HEK293 (cell line): ENCODE data around the gene PAQR5.

ENCODE experiments used
- CTCF ChIA-PET: fragments of 350-600 bp; formaldehyde crosslinking; extraction: SDS; loops from one replicate; lab custom pipeline; 2021; ENCODE audit warnings: antibody characterized with exemption; lab: Yijun Ruan, JAX
- POLR2A ChIA-PET: fragments of 300-600 bp; formaldehyde crosslinking; extraction: SDS; loops from one replicate; lab custom pipeline; 2020; ENCODE audit warnings: antibody characterized with exemption, inconsistent platforms; lab: Yijun Ruan, JAX
- H3K27ac ChIP-seq: fragments of 200-500 bp; sonication (Bioruptor generic); 2 replicates; pipeline ENCODE4 v1.5.1; 2014; ENCODE audit warnings: low read depth, low read length, control low read depth, inconsistent platforms; ENCODE audit errors: extremely low read depth
- H3K36me3 ChIP-seq, 2 experiments: fragments of 200-500 bp in 1 of 2; sonication (Bioruptor generic) in 1 of 2; 1 replicate in 1 of 2; 2 replicates in 1 of 2; pipeline ENCODE4 v1.5.1; 2014 to 2017; ENCODE audit warnings: inconsistent platforms in 2 of 2, low read length in 2 of 2; ENCODE audit not compliant: control insufficient read depth in 2 of 2, insufficient read depth in 1 of 2
- H3K4me1 ChIP-seq: fragments of 200-500 bp; sonication (Bioruptor generic); 2 replicates; pipeline ENCODE4 v1.5.1; 2014; ENCODE audit warnings: mild to moderate bottlenecking, low read length, inconsistent platforms; ENCODE audit not compliant: control insufficient read depth, insufficient read depth
- H3K4me3 ChIP-seq: 2 replicates; pipeline ENCODE4 v1.5.1; 2011; ENCODE audit warnings: low read depth, mild to moderate bottlenecking, control low read depth, low read length, moderate library complexity
- H3K9me3 ChIP-seq: fragments of 200-500 bp; sonication (Bioruptor generic); 2 replicates; pipeline ENCODE4 v1.5.1; 2014; ENCODE audit warnings: low read depth, low read length, inconsistent platforms; ENCODE audit not compliant: control insufficient read depth, insufficient read depth
- ATF2 ChIP-seq: fragments of 450-650 bp; formaldehyde crosslinking; IDR thresholded peaks from 2 replicates; pipeline ENCODE4 v1.5.1; 2016; ENCODE audit warnings: missing biosample characterization, missing genetic modification characterization, low read depth
- BCL11A ChIP-seq: fragments of 450-650 bp; formaldehyde crosslinking; IDR thresholded peaks from 2 replicates; pipeline ENCODE4 v1.5.1; 2016; ENCODE audit warnings: low read depth, missing biosample characterization, missing genetic modification characterization
- GLIS1 ChIP-seq: fragments of 450-650 bp; formaldehyde crosslinking; IDR thresholded peaks from 2 replicates; pipeline ENCODE4 v1.5.1; 2016; ENCODE audit warnings: missing biosample characterization, missing genetic modification characterization
- GLIS2 ChIP-seq: fragments of 450-650 bp; formaldehyde crosslinking; IDR thresholded peaks from 2 replicates; pipeline ENCODE4 v1.5.1; 2016; ENCODE audit warnings: missing biosample characterization, missing genetic modification characterization
- KLF1 ChIP-seq: fragments of 450-650 bp; formaldehyde crosslinking; IDR thresholded peaks from 2 replicates; pipeline ENCODE4 v1.5.1; 2016; ENCODE audit warnings: missing biosample characterization, missing genetic modification characterization
- KLF17 ChIP-seq: fragments of 450-650 bp; formaldehyde crosslinking; IDR thresholded peaks from 2 replicates; pipeline ENCODE4 v1.5.1; 2016; ENCODE audit warnings: missing biosample characterization, missing genetic modification characterization
- MEIS1 ChIP-seq: sonication (generic); formaldehyde crosslinking; IDR thresholded peaks from 2 replicates; pipeline ENCODE4 v1.8.1; 2022; ENCODE audit warnings: missing genetic modification reagents, mild to moderate bottlenecking, borderline replicate concordance
- OSR2 ChIP-seq: fragments of 450-650 bp; formaldehyde crosslinking; IDR thresholded peaks from 2 replicates; pipeline ENCODE4 v1.5.1; 2016; ENCODE audit warnings: missing biosample characterization, missing genetic modification characterization
- OVOL3 ChIP-seq: fragments of 450-650 bp; formaldehyde crosslinking; IDR thresholded peaks from 2 replicates; pipeline ENCODE4 v1.5.1; 2016; ENCODE audit warnings: missing biosample characterization, missing genetic modification characterization
- REPIN1 ChIP-seq: fragments of 450-650 bp; formaldehyde crosslinking; IDR thresholded peaks from 2 replicates; pipeline ENCODE4 v1.5.1; 2017; ENCODE audit warnings: missing biosample characterization, missing genetic modification characterization, low read depth
- WT1 ChIP-seq: fragments of 450-650 bp; formaldehyde crosslinking; IDR thresholded peaks from 2 replicates; pipeline ENCODE4 v1.5.1; 2016; ENCODE audit warnings: missing biosample characterization, missing genetic modification characterization
- YY1 ChIP-seq: fragments of 450-650 bp; formaldehyde crosslinking; IDR thresholded peaks from 2 replicates; pipeline ENCODE4 v1.5.1; 2018; ENCODE audit warnings: missing biosample characterization, missing genetic modification characterization
- ZBTB11 ChIP-seq: fragments of 450-650 bp; formaldehyde crosslinking; conservative IDR thresholded peaks from 2 replicates; pipeline ENCODE4 v1.5.1; 2016; ENCODE audit warnings: low read depth, missing biosample characterization, missing genetic modification characterization
- ZBTB20 ChIP-seq: fragments of 450-650 bp; formaldehyde crosslinking; IDR thresholded peaks from 2 replicates; pipeline ENCODE4 v1.5.1; 2016; ENCODE audit warnings: missing biosample characterization, missing genetic modification characterization
- ZFP3 ChIP-seq: fragments of 450-650 bp; formaldehyde crosslinking; IDR thresholded peaks from 2 replicates; pipeline ENCODE4 v1.5.1; 2016; ENCODE audit warnings: low read depth, missing biosample characterization, missing genetic modification characterization
- ZFP37 ChIP-seq: fragments of 450-650 bp; formaldehyde crosslinking; IDR thresholded peaks from 2 replicates; pipeline ENCODE4 v1.5.1; 2016; ENCODE audit warnings: missing biosample characterization, missing genetic modification characterization
- ZFP69B ChIP-seq: fragments of 450-650 bp; formaldehyde crosslinking; IDR thresholded peaks from 2 replicates; pipeline ENCODE4 v1.5.1; 2016; ENCODE audit warnings: missing biosample characterization, missing genetic modification characterization
- ZNF133 ChIP-seq: fragments of 450-650 bp; formaldehyde crosslinking; IDR thresholded peaks from 2 replicates; pipeline ENCODE4 v1.5.1; 2016; ENCODE audit warnings: missing biosample characterization, missing genetic modification characterization
- ZNF146 ChIP-seq: fragments of 450-650 bp; formaldehyde crosslinking; IDR thresholded peaks from 2 replicates; pipeline ENCODE4 v1.5.1; 2016; ENCODE audit warnings: missing biosample characterization, missing genetic modification characterization
- ZNF155 ChIP-seq: fragments of 450-650 bp; formaldehyde crosslinking; IDR thresholded peaks from 2 replicates; pipeline ENCODE4 v1.5.1; 2016; ENCODE audit warnings: missing biosample characterization, missing genetic modification characterization
- ZNF174 ChIP-seq: fragments of 450-650 bp; formaldehyde crosslinking; IDR thresholded peaks from 2 replicates; pipeline ENCODE4 v1.5.0; 2017; ENCODE audit warnings: missing biosample characterization, mild to moderate bottlenecking, missing genetic modification characterization
- ZNF221 ChIP-seq: fragments of 450-650 bp; formaldehyde crosslinking; IDR thresholded peaks from 2 replicates; pipeline ENCODE4 v1.5.1; 2017; ENCODE audit warnings: missing biosample characterization, missing genetic modification characterization, borderline replicate concordance
- ZNF239 ChIP-seq: fragments of 450-650 bp; formaldehyde crosslinking; IDR thresholded peaks from 2 replicates; pipeline ENCODE4 v1.5.1; 2016; ENCODE audit warnings: missing biosample characterization, missing genetic modification characterization
- ZNF311 ChIP-seq: fragments of 450-650 bp; formaldehyde crosslinking; IDR thresholded peaks from 2 replicates; pipeline ENCODE4 v1.5.1; 2017; ENCODE audit warnings: missing biosample characterization, missing genetic modification characterization, borderline replicate concordance
- ZNF341 ChIP-seq: fragments of 450-650 bp; formaldehyde crosslinking; IDR thresholded peaks from 2 replicates; pipeline ENCODE4; 2016; ENCODE audit warnings: low read depth, missing biosample characterization, missing genetic modification characterization
- ZNF426 ChIP-seq: fragments of 450-650 bp; formaldehyde crosslinking; IDR thresholded peaks from 2 replicates; pipeline ENCODE4 v1.5.1; 2017; ENCODE audit warnings: missing biosample characterization, missing genetic modification characterization, mild to moderate bottlenecking, inconsistent platforms, moderate library complexity
- ZNF544 ChIP-seq: fragments of 450-650 bp; formaldehyde crosslinking; IDR thresholded peaks from 2 replicates; pipeline ENCODE4 v1.5.0; 2017; ENCODE audit warnings: missing biosample characterization, missing genetic modification characterization
- ZNF555 ChIP-seq: fragments of 450-650 bp; formaldehyde crosslinking; conservative IDR thresholded peaks from 2 replicates; pipeline ENCODE4 v1.5.1; 2017; ENCODE audit warnings: missing biosample characterization, mild to moderate bottlenecking, missing genetic modification characterization, inconsistent platforms
- ZNF561 ChIP-seq: fragments of 450-650 bp; IDR thresholded peaks from 2 replicates; pipeline ENCODE4 v1.5.1; 2018; ENCODE audit warnings: missing biosample characterization, missing genetic modification characterization, borderline replicate concordance
- ZNF654 ChIP-seq: fragments of 450-650 bp; formaldehyde crosslinking; IDR thresholded peaks from 2 replicates; pipeline ENCODE4 v1.5.1; 2016; ENCODE audit warnings: low read depth, missing biosample characterization, missing genetic modification characterization
- ZNF701 ChIP-seq: fragments of 450-650 bp; formaldehyde crosslinking; IDR thresholded peaks from 2 replicates; pipeline ENCODE4 v1.5.1; 2016; ENCODE audit warnings: missing biosample characterization, missing genetic modification characterization
- ZNF76 ChIP-seq: fragments of 450-650 bp; formaldehyde crosslinking; IDR thresholded peaks from 2 replicates; pipeline ENCODE4; 2016; ENCODE audit warnings: low read depth, missing biosample characterization, missing genetic modification characterization, borderline replicate concordance
- ZNF791 ChIP-seq: fragments of 450-650 bp; formaldehyde crosslinking; IDR thresholded peaks from 2 replicates; pipeline ENCODE4 v1.5.1; 2016; ENCODE audit warnings: missing biosample characterization, missing genetic modification characterization
- ZXDB ChIP-seq: fragments of 450-650 bp; formaldehyde crosslinking; IDR thresholded peaks from 2 replicates; pipeline ENCODE4 v1.5.1; 2016; ENCODE audit warnings: missing biosample characterization, missing genetic modification characterization

Gene PAQR5

GRCh38 chr15:69298697-69299441 lies at the start of gene PAQR5:
PAQR5 (plus strand) TSS chr15:69298912; CDS start chr15:69360081, 61,169 bp downstream.
- Histone ChIP-seq H3K27ac (peak within 1 kb of the TSS; percentile 71; the same call in 1 of the 2 replicates), H3K4me3 (peak within 1 kb of the TSS; percentile 44), H3K9me3 (no peaks in the 10 kb centered on the region), H3K36me3 (no peaks in the 10 kb centered on the region), H3K4me1 (peaks cover 3% of the 10 kb centered on the region; the same call in 1 of the 2 replicates)
- CTCF ChIA-PET = no interaction called here
- POLR2A ChIA-PET = no interaction called here
- TF ChIP-seq ZNF701 (no peak), ZNF561 (tag by site-specific recombination) (peak; percentile 79; the same call in 1 of the 2 replicates), KLF1 (tag by site-specific recombination) (peak; percentile 60; the same call in 1 of the 2 replicates), GLIS1 (tag by site-specific recombination) (peak; percentile 26; the same call in 1 of the 2 replicates), OVOL3 (no peak), KLF17 (no peak), ZNF544 (tag by site-specific recombination) (no peak), ZNF341 (no peak; the same call in 1 of the 2 replicates), ZXDB (tag by site-specific recombination) (no peak), OSR2 (no peak), ZFP69B (no peak), ZFP3 (no peak), ZNF311 (tag by site-specific recombination) (no peak), GLIS2 (tag by site-specific recombination) (peak; percentile 68), ATF2 (no peak), ZNF654 (no peak), ZNF146 (no peak), BCL11A (tag by site-specific recombination) (no peak), ZNF555 (tag by site-specific recombination) (no peak), ZNF239 (no peak), ZNF133 (tag by site-specific recombination) (no peak), MEIS1 (CRISPR knock-in tag) (no peak), REPIN1 (no peak), YY1 (tag by site-specific recombination) (peak; percentile 27; the same call in 1 of the 2 replicates), ZNF791 (no peak), ZFP37 (tag by site-specific recombination) (no peak), ZNF221 (tag by site-specific recombination) (no peak), ZNF174 (no peak; the same call in 1 of the 2 replicates), WT1 (tag by site-specific recombination) (no peak), ZBTB20 (tag by site-specific recombination) (peak; percentile 51; the same call in 1 of the 2 replicates), ZNF426 (tag by site-specific recombination) (no peak), ZNF76 (tag by site-specific recombination) (peak; percentile 32; the same call in 1 of the 2 replicates), ZNF155 (tag by site-specific recombination) (no peak), ZBTB11 (tag by site-specific recombination) (no peak)
